GM19438 (cell line): Measurements from ENCODE around the gene CTNNB1.

Source experiments
- ATAC-seq: cut with Tn5 transposase; IDR thresholded peaks from one replicate; pipeline ENCODE4 v1.9.1; 2021; ENCODE audit warnings: low read depth; ENCODE audit not compliant: unreplicated experiment

The CTNNB1 gene

GRCh38 chr3:41190509-41191284 is 8.6 kb upstream of the CTNNB1 start:
- ATAC-seq: no peak

GRCh38 chr3:41192885-41193284 is 6.4 kb upstream of the CTNNB1 start:
- no peak for ATAC-seq

- ATAC-seq: no peak
Observed at GRCh38 chr3:41193794-41194539, 5.3 kb upstream of the CTNNB1 start.

GRCh38 chr3:41194701-41195100 is 4.6 kb upstream of the CTNNB1 start:
- no peak for ATAC-seq

- ATAC-seq: no peak
Observed at GRCh38 chr3:41195946-41196345, 3.4 kb upstream of the CTNNB1 start.

- no peak for ATAC-seq
Observed at GRCh38 chr3:41196499-41197410, 2.5 kb upstream of the CTNNB1 start.

GRCh38 chr3:41198046-41198445 is 1.3 kb upstream of the CTNNB1 start:
- ATAC-seq: no peak

- ATAC-seq: no peak
Observed at GRCh38 chr3:41198526-41198925, 779 bp upstream of the CTNNB1 start.

GRCh38 chr3:41199866-41200668 is 762 bp downstream of the CTNNB1 start:
- ATAC-seq: peak; percentile 18

GRCh38 chr3:41200669-41201021 is 1.3 kb downstream of the CTNNB1 start:
- ATAC-seq: no peak

GRCh38 chr3:41202075-41202833 is 2.9 kb downstream of the CTNNB1 start:
- no peak for ATAC-seq

GRCh38 chr3:41202834-41203345 is 3.6 kb downstream of the CTNNB1 start:
- no peak for ATAC-seq

GRCh38 chr3:41204369-41204768 is 5.1 kb downstream of the CTNNB1 start:
- no peak for ATAC-seq

- no peak for ATAC-seq
Observed at GRCh38 chr3:41205591-41205990, 6.3 kb downstream of the CTNNB1 start.

GRCh38 chr3:41207355-41207754 is 8.1 kb downstream of the CTNNB1 start:
- ATAC-seq: no peak

- ATAC-seq: no peak
Observed at GRCh38 chr3:41208507-41209220, 9.4 kb downstream of the CTNNB1 start.

- no peak for ATAC-seq
Observed at GRCh38 chr3:41209646-41210045, 10.3 kb downstream of the CTNNB1 start.

GRCh38 chr3:41210966-41211365 is 11.7 kb downstream of the CTNNB1 start:
- no peak for ATAC-seq

GRCh38 chr3:41212088-41212487 is 12.8 kb downstream of the CTNNB1 start:
- ATAC-seq: no peak
